Peyer's patch (tissue), 4 donors: ENCODE data around the gene BAHCC1. TPM values are rescaled to one million over a fixed set of nuclear protein-coding genes. Genes with fewer than 3 reads are reported as not detected.

Experiments used
- DNase-seq, 3 donors: peaks; one replicate each; pipeline ENCODE4 v3.0.0-alpha.2; 2017 to 2019
- H3K27ac ChIP-seq, 4 donors: fragments of 200-600 bp; sonication (generic); one replicate each; pipeline ENCODE4 v1.5.1; 2016 to 2019
- H3K27me3 ChIP-seq, 2 donors: fragments of 200-600 bp; sonication (generic); one replicate each; pipeline ENCODE4 v1.5.1; 2019
- H3K36me3 ChIP-seq, 3 donors: fragments of 200-600 bp; sonication (generic); one replicate each; pipeline ENCODE4 v1.5.1; 2016 to 2019
- H3K4me1 ChIP-seq, 4 donors: fragments of 200-600 bp; sonication (generic); one replicate each; pipeline ENCODE4 v1.5.1; 2016 to 2019
- H3K4me3 ChIP-seq, 4 donors: fragments of 200-600 bp; sonication (generic); 1 replicate in 3 of 4; 2 replicates in 1 of 4; pipeline ENCODE4 v1.5.1; 2016 to 2019; ENCODE audit warnings: mild to moderate bottlenecking in 1 of 4
- H3K9me3 ChIP-seq, 4 donors: fragments of 200-600 bp; sonication (generic); one replicate each; pipeline ENCODE4 v1.5.1; 2016 to 2019; ENCODE audit warnings: mild to moderate bottlenecking in 1 of 4
- CTCF ChIP-seq, 6 experiments: fragments of 450-650 bp in 4 of 6; fragments of 200-600 bp in 2 of 6; sonication (generic) in 1 of 6; IDR thresholded peaks; one replicate each; pipeline ENCODE4 v1.5.1; 2017 to 2019; ENCODE audit warnings: antibody characterized with exemption in 6 of 6, mild to moderate bottlenecking in 3 of 6, moderate library complexity in 1 of 6
- POLR2A ChIP-seq, 2 donors: fragments of 450-650 bp; IDR thresholded peaks; one replicate each; pipeline ENCODE4 v1.5.1; 2017; ENCODE audit warnings: antibody characterized with exemption in 2 of 2, mild to moderate bottlenecking in 2 of 2, moderate library complexity in 2 of 2
- total RNA-seq, 4 donors: library from RNA; depleted of rRNA; stranded (reverse); fragments of >200 nt; gene quantifications; one replicate each; pipeline ENCODE4 v1.1.0, GENCODE V29; 2016

Gene BAHCC1
- total RNA-seq, 4 donors from 2014 or later = 11.6 to 43.0 (median 23.9) TPM

- Histone ChIP-seq H3K9me3 (peaks cover 0 to 5% (median 0%) of the 10 kb centered on the region in 4 donors), H3K27me3 (no peaks in the 10 kb centered on the region), H3K4me1 (peaks cover 8 to 50% (median 28%) of the 10 kb centered on the region in 4 donors), H3K4me3 (peak overlapping the region in 2 of 4 donors; percentile 60 to 94), H3K27ac (peak overlapping the region; percentile 75 to 97 (median 94)), H3K36me3 (no peaks in the 10 kb centered on the region)
- TF ChIP-seq CTCF (IDR thresholded peaks at IDR 0.05) (no peak), POLR2A (IDR thresholded peaks at IDR 0.05) (no peak)
- DNase-seq = no peak
These were observed 3.8 kb upstream of the BAHCC1 start for GRCh38 chr17:81391293-81391935.

- H3K27me3 ChIP-seq = no peaks in the 10 kb centered on the region
- peak in 1 of 3 donors; percentile 63 for DNase-seq
- H3K36me3 ChIP-seq = no peaks in the 10 kb centered on the region
These were observed 3.0 kb upstream of the BAHCC1 start for GRCh38 chr17:81391936-81392908.

GRCh38 chr17:81392909-81393654 lies 2.2 kb upstream of the BAHCC1 start:
- DNase-seq = peak in 1 of 3 donors; percentile 62
- H3K4me3 ChIP-seq = peak overlapping the region; percentile 48 to 94 (median 64)
- H3K4me1 ChIP-seq = peaks cover 7 to 41% (median 28%) of the 10 kb centered on the region in 4 donors
- no peak for TF ChIP-seq CTCF (IDR thresholded peaks at IDR 0.05)
- TF ChIP-seq POLR2A (IDR thresholded peaks at IDR 0.05) = peak in 1 of 2 donors; percentile 20
- H3K27ac ChIP-seq = peak overlapping the region; percentile 75 to 97 (median 94)
- peaks cover 0 to 5% (median 0%) of the 10 kb centered on the region in 4 donors for H3K9me3 ChIP-seq
- no peaks in the 10 kb centered on the region for H3K36me3 ChIP-seq
- H3K27me3 ChIP-seq = no peaks in the 10 kb centered on the region

More at GRCh38 chr17:81391936-81392908, 3.0 kb upstream of the BAHCC1 start:
- peak overlapping the region; percentile 75 to 97 (median 94) for H3K27ac ChIP-seq
- peak overlapping the region; percentile 48 to 94 (median 64) for H3K4me3 ChIP-seq
- TF ChIP-seq POLR2A (IDR thresholded peaks at IDR 0.05) (no peak), CTCF (IDR thresholded peaks at IDR 0.05) (no peak)
- H3K4me1 ChIP-seq = peaks cover 7 to 46% (median 27%) of the 10 kb centered on the region in 4 donors
- H3K9me3 ChIP-seq = peaks cover 0 to 5% (median 0%) of the 10 kb centered on the region in 4 donors

GRCh38 chr17:81393684-81394376 lies 1.4 kb upstream of the BAHCC1 start:
- peaks cover 0 to 5% (median 0%) of the 10 kb centered on the region in 4 donors for H3K9me3 ChIP-seq
- peak overlapping the region; percentile 48 to 94 (median 64) for H3K4me3 ChIP-seq
- peak; percentile 79 to 100 (median 98) for DNase-seq
- H3K36me3 ChIP-seq = no peaks in the 10 kb centered on the region
- H3K27me3 ChIP-seq = no peaks in the 10 kb centered on the region
- peaks cover 7 to 49% (median 24%) of the 10 kb centered on the region in 4 donors for H3K4me1 ChIP-seq
- H3K27ac ChIP-seq = peak overlapping the region; percentile 75 to 97 (median 94)
- TF ChIP-seq POLR2A (IDR thresholded peaks at IDR 0.05) = peak; percentile 34 to 81
- TF ChIP-seq CTCF (IDR thresholded peaks at IDR 0.05) = peak in 1 of 6 experiments; percentile 11
